ENCODE measurements around the gene OR52W1. TPM values are rescaled to one million over a fixed set of nuclear protein-coding genes. Genes with fewer than 3 reads are reported as not detected.
"Not testable (repeated sequence)": the region's sequence is repeated elsewhere in the genome, so short reads cannot be mapped to it uniquely, and the experiment has no call there.

OR52W1 gene
- total RNA-seq, 1 donor from 2014 or later, result not detected

GRCh38 chr11:6248248-6248647 lies 49.2 kb downstream of the OR52W1 start:
- H3K27ac Mint-ChIP-seq, result no peak overlapping the region
- peaks cover 21% of the 10 kb centered on the region for H3K27me3 Mint-ChIP-seq (ENCODE audit: insufficient read depth)
- H3K9me3 Mint-ChIP-seq, result no peaks in the 10 kb centered on the region
- intact Hi-C loops (cut with micrococcal nuclease), result no loop called here
- no peaks in the 10 kb centered on the region for H3K4me1 Mint-ChIP-seq (ENCODE audit: low read depth)
- no peaks in the 10 kb centered on the region for H3K36me3 Mint-ChIP-seq (ENCODE audit: low read depth)
- DNase-seq (ENCODE audit: low spot score), result no peak
- H3K4me3 Mint-ChIP-seq, result no peak overlapping the region

GRCh38 chr11:6248897-6249296 lies 49.9 kb downstream of the OR52W1 start:
- peaks cover 16% of the 10 kb centered on the region for H3K27me3 Mint-ChIP-seq (ENCODE audit: insufficient read depth)
- H3K9me3 Mint-ChIP-seq; H3K36me3 Mint-ChIP-seq (ENCODE audit: low read depth); intact Hi-C loops (cut with micrococcal nuclease); H3K4me3 Mint-ChIP-seq; H3K4me1 Mint-ChIP-seq (ENCODE audit: low read depth); DNase-seq (ENCODE audit: low spot score); H3K27ac Mint-ChIP-seq: not testable (repeated sequence)

Other genes starting within 250 kb of the OR52W1 start
- gene OR56A5, start 230.7 kb upstream of the OR52W1 start, total RNA-seq, result not detected in 2 replicates
- gene OR52L1, start 212.2 kb upstream of the OR52W1 start, total RNA-seq, result 0.20 TPM in 1 of 2 replicates, not detected in the other
- gene OR56A4, start 192.3 kb upstream of the OR52W1 start, total RNA-seq, result not detected in 2 replicates
- not detected in 2 replicates for gene OR56A1, start 168.5 kb upstream of the OR52W1 start, total RNA-seq
- not detected in 2 replicates for gene OR56B4, start 91.5 kb upstream of the OR52W1 start, total RNA-seq
- not detected in 2 replicates for gene OR52B2, start 28.9 kb upstream of the OR52W1 start, total RNA-seq
- not detected in 2 replicates for gene C11orf42, start 6.3 kb downstream of the OR52W1 start, total RNA-seq
- 19.3 TPM in 2 replicates for gene FHIP1B, start 35.4 kb downstream of the OR52W1 start, total RNA-seq
- 0.10 TPM in 1 of 2 replicates, not detected in the other for gene CNGA4, start 39.9 kb downstream of the OR52W1 start, total RNA-seq
- gene CCKBR, start 60.6 kb downstream of the OR52W1 start, total RNA-seq, result not detected in 2 replicates
- gene CAVIN3, start 121.3 kb downstream of the OR52W1 start, total RNA-seq, result 16.5 and 17.2 TPM in 2 replicates
- 8.5 and 9.4 TPM in 2 replicates for gene SMPD1, start 191.2 kb downstream of the OR52W1 start, total RNA-seq
- gene APBB1, start 219.9 kb downstream of the OR52W1 start, total RNA-seq, result 16.5 and 16.8 TPM in 2 replicates
- gene HPX, start 241.8 kb downstream of the OR52W1 start, total RNA-seq, result 1.2 TPM in 1 of 2 replicates, not detected in the other

Data from activated T-helper 1 cell treated with anti-CD3 and anti-CD28 coated beads, Interleukin-12 subunit alpha, Interleukin-12 subunit beta, Interleukin-2, Interleukin-4 antibody, amounts not matched to agents 30 ng/mL and 10 ng/mL and 1 ng/mL, durations not matched to agents 14 hours and 24 hours and 36 hours (primary cell).